ENCODE data around the gene FYTTD1.

DNA sequence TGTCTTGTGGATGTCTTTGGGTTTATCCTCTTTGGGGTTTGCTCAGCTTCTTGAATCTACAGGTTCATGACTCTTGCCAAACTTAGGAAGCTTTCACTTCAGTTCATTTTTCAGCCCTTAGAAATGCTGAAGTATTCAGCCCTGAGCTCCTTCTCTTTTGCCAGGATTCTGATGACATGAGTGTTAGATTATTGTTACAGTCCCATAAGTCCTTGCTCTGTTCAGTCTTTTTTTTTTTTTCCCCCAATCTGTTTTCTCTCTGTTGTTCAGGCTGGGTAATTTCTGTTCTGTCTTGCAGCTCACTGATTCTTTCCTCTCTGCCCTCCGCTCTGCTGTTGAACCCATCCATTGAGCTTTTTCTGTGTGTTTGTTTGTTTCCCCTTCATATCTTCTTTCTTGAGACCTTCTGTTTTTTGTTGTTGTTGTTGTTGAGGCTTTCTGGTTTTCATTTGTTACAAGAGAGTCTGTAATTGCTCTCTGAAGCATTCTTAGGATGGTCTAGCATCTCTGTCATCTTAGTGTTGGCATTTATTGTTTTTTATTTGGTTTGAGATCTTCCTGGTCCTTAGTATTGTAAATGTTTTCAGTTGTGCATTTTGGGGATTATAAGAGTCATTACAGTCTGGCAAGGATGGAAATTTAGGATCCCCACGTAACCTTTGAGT lies 59.8 kb downstream of the FYTTD1 start:
- TF ChIP-seq, protein P1, sequence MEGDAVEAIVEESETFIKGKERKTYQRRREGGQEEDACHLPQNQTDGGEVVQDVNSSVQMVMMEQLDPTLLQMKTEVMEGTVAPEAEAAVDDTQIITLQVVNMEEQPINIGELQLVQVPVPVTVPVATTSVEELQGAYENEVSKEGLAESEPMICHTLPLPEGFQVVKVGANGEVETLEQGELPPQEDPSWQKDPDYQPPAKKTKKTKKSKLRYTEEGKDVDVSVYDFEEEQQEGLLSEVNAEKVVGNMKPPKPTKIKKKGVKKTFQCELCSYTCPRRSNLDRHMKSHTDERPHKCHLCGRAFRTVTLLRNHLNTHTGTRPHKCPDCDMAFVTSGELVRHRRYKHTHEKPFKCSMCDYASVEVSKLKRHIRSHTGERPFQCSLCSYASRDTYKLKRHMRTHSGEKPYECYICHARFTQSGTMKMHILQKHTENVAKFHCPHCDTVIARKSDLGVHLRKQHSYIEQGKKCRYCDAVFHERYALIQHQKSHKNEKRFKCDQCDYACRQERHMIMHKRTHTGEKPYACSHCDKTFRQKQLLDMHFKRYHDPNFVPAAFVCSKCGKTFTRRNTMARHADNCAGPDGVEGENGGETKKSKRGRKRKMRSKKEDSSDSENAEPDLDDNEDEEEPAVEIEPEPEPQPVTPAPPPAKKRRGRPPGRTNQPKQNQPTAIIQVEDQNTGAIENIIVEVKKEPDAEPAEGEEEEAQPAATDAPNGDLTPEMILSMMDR (conservative IDR thresholded peaks at IDR 0.05): no peak
- TF ChIP-seq EZH2 (IDR thresholded peaks at IDR 0.05; ENCODE audit: low read depth): no peak
